ENCODE results near the gene NOTUM.
"Not testable (repeated sequence)": the region's sequence is repeated elsewhere in the genome, so short reads cannot be mapped to it uniquely, and the experiment has no call there.

NOTUM gene

GRCh38 chr17:81957691-81958432 is 3.1 kb downstream of the NOTUM start:
- no peak for DNase-seq (ENCODE audit: low read depth)

DNA sequence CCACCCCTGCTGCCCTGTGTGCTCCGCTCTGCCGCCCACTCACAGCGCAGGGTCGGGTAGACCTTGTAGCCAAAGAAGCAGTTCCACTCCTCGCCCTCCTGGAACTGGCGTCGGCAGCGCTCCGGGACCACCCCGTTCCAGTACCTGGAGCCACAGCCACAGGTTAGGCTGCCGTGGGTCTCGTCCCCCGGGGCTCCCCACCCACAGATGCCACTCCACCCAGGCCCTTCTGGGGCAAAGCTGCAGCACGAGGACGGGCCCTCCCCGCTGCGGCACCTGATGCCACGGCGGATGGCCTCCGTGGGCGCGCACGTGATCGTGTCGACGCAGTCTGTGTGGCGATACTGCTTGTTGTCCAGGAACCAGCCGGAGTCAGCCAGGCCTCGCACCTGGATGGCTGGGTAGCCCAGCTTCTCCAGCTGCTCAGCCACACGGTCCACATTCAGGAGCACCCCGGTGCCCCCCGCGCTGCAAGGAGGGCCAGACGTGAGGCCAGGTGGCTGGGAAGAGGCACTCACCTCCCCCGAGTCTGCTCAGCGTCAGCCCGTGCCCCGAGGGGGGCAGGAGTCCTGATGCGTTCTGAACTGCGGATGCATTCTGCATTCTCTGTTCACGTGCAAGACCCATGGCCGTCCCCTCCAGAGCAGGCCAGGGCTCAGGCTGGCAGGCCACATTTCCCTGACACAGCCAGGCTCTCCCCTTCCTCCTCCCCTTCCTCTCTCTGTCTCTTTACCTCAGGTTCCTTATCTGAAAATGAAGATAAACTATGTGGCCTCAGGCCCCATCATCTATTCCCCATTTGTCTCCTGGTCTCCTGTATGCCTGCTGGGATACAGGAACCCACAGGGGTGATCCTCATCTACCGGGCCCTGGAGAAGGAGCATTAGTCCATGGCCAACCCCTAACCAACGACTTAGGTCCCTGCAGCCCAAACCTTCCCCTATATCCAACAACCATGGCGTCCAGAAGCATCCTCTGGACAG is 4.1 kb downstream of the NOTUM start:
- DNase-seq (ENCODE audit: low read depth), result no peak

DNA sequence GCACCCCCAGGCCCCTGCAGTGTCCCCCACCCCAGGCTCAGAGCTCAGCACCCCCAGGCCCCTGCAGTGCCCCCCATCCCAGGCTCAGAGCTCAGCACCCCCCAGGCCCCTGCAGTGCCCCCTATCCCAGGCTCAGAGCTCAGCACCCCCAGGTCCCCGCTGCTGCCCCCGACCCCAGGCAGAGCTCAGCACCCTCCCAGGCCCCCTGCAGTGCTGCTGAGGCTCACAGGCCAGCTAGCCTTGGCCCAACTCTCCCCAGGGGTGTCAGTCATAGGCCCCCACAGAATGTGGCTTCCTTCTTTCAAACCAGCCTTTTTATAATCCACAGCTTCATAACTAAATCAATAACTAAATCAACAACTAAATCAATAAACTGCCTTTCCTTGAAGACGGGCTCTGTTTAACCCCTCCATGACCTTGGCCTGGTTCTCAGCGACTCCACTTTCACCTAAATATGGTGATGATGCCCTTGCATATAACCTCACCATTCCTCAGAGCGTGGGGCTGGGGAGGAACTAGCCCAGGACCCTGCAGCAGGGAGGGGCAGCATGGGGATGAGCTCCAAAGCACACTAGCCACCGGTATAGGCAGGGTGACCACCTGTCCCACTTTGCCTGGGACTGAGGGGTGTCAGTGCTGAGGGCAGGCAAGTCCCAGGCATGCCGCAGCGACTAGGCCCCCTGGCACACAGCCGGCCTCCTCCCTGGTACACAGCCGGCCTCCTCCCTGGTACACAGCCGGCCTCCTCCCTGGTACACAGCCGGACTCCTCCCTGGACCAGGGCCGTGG is 5.0 kb downstream of the NOTUM start:
- DNase-seq (ENCODE audit: low read depth), result no peak

GRCh38 chr17:81955058-81955681 is 5.8 kb downstream of the NOTUM start:
- DNase-seq (ENCODE audit: low read depth), result no peak

DNA sequence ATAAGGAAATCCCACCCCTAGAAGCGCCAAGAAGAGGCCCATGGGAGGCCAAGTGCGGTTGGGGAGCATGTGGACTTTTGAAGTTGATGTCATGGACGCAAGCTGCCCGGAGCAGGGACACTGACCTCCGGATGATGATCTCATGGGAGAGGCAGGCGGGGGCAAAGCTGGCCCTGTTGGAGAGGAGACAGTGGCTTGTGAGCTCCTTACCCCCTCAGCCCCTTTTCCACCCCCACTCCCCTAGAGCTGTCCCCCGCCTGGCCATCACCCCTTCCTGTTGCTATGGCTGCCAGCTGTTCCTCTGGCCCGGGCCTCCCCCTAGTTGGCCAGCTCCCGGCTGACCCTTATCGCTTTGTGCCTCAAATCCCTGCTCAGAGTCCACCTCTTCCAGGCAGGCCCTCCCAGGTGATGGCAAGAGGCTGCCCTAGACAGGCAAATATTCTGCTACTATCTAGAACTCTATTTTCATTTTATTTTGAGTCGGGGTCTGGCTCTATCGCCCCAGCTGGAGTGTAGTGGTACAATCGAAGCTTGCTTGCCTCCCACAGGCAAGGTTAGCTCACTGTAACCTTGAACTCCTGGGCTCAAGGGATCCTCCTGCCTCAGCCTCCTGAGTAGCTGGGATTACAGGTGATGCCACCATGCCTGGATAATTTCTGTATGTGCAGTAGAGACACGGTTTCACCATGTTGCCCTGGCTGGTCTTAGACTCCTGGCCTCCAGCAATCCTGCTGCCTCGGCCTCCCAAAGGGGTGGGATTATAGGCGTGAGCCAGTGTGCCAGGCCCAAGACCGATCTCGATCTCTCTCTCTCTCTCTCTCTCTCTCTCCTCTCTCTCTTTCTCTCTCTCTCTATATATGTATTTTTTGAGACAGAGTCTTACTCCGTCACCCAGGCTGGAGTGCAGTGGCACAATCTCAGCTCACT is 6.6 kb downstream of the NOTUM start:
- DNase-seq (ENCODE audit: low read depth), result no peak

DNA sequence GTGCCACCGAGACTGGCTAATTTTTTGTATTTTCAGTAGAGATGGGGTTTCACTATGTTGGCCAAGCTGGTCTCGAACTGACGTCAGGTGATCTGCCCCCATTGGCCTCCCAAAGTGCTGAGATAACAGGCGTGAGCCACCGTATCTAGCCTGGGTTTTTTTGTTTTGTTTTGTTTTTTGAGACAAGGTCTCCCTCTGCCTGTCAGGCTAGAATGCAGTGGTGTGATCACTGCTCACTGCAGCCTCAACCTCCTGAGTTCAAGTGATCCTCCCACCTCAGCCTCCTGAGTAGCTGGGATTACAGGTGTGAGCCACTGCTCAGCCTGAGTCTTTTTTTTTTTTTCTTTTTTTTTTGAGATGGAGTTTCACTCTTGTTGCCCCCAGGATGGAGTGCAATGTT is 7.5 kb downstream of the NOTUM start:
- DNase-seq (ENCODE audit: low read depth), result not testable (repeated sequence)

DNA sequence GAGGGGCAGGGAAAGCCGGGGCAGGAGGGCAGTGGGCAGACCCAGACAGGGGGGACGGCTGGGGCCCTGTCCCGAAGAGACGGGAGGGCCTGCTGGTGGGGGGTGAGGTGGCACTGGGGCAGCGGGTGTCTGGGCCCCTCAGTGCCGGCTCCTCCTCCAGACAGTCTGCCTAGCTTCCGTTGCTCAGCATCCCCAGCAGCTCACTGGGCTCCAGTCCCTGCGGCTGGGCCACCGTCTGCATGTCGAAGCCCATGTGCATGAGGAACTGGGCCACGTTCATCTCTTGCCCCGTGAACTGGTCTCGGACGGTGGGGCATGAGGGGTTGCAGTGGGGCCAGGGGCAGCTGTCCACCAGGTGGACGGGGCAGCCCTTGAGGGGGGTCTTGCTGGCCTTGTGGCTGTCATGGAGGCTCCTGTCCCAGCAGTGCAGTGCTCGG is 8.2 kb downstream of the NOTUM start:
- DNase-seq (ENCODE audit: low read depth), result no peak

- no peak for DNase-seq (ENCODE audit: low read depth)
Measured at GRCh38 chr17:81951785-81952684, 9.0 kb downstream of the NOTUM start.

DNA sequence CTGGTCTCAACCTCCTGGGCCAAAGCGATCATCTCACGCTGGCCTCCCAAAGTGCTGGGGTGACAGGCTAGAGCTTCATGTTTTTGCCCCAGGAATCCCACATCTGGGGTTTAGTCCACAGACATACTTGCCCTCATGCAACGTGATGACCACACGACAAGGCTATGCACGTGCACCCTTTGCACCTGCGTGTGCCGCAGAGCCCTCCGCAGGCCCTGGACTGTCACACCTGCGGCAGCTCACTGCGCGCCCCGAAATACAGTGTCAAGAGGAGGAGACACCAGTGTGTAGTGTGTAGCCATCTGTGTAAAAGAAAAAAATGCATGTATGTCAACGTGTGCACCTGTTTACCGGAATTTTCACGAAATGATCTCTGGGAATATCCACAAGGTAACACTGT is 10.5 kb downstream of the NOTUM start:
- no peak for DNase-seq (ENCODE audit: low read depth)

- DNase-seq (ENCODE audit: low read depth), result no peak
Measured at GRCh38 chr17:81948635-81949378, 12.2 kb downstream of the NOTUM start.

GRCh38 chr17:81947189-81947588 is 13.8 kb downstream of the NOTUM start, which contains the start of gene MYADML2:
Gene MYADML2, minus strand, starts transcription at chr17:81947233. Its CDS starts 5,492 bp downstream, at chr17:81941741.
- DNase-seq (ENCODE audit: low read depth), result no peak

- no peak for DNase-seq (ENCODE audit: low read depth)
Measured at GRCh38 chr17:81944858-81945257, 16.1 kb downstream of the NOTUM start.

DNA sequence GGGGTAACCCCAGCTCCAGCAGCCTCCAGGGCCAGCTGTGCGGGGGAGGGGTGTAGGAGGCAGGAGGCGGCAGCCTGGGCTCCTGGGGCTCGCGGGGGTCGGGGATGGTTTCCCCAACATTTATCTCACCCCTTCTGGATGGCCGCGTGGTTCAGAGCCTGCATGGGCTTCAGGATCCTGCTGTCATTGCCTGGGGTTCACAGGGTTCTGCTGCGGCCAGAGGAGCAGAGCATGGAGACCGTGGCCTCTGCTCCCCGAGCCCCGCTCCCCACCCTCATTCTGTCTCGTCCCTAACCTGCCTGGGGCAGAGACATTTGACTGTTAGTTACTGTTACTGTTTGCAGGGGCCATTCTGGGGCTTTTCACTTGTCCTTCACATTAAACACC is 18.8 kb downstream of the NOTUM start:
- no peak for DNase-seq (ENCODE audit: low read depth)

DNA sequence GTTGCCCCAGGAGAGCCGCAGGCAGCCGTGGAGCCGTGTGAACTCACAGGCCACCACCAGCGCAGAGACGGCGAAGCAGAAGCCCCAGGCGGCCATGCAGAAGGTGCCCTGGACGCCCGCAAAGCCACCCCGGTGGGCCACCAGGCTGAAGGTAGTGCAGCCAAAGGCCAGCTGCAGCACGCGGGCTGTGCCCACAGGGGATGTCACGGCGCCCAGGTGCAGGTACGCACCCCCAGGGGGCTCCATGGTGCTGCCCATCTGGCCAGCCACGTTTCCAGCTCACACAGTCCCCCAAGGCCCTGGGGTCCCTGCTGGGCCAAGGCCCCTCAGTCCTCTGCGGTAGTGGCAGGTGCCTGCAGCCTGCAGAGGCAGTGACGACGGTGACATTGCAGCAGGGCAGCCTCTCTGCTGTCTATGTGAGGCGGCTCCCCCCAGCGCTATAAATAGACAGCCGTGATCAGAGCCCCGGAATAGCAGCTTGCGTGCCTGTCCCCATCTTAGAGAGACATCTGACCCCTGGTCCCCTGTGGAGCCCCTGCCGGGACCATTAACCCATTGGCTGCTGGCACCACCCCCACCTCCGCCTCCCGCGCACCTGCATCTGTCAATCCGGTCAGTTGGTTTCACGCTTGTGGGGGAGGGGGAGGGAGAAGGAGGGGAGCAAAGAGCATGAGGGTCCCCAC is 19.4 kb downstream of the NOTUM start:
- no peak for DNase-seq (ENCODE audit: low read depth)

DNA sequence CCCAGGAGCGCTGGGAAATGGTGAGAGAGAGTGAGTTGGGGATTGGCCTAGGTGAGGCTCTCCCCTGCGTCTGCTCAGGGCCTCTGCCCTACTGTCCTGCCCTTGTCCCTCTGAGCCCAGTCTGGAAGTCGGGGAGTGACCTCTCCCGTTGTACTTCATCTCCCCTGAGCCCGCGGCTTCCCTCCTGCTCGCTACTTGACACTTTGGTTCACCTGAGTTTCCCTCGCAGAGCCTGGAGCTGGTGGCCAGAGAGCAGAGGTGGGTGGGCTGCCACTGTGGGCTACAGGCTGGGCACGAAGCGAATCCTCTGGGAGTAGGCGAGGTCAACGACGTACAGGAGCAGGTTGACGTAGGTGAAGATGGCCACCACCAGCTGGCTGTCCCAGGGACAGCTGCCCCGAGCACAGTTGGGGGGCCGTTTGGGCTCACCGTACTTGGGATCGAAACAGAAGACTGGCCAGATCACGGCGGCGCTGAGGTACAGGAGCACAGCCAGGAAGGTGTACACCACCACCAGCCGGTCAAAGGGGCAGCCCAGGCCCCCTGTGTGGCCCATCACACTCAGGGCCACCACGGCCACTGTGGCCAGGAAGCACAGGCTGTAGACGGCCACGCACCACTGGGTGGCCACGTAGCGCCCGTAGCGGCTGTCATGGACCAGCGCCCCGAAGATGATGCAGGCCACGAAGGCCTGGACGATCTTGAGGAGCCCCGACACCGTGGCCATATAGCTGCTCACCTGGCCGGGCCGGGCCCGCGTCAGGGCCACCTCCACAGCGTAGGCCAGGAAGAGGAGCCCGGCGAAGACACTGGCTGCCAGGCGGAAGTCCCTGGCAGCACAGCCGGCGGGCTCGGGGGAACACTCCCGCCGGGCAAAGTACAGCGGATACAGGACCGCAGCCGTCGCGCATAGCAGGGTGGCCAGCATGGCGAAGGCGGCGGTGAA is 20.2 kb downstream of the NOTUM start:
- no peak for DNase-seq (ENCODE audit: low read depth)

DNA sequence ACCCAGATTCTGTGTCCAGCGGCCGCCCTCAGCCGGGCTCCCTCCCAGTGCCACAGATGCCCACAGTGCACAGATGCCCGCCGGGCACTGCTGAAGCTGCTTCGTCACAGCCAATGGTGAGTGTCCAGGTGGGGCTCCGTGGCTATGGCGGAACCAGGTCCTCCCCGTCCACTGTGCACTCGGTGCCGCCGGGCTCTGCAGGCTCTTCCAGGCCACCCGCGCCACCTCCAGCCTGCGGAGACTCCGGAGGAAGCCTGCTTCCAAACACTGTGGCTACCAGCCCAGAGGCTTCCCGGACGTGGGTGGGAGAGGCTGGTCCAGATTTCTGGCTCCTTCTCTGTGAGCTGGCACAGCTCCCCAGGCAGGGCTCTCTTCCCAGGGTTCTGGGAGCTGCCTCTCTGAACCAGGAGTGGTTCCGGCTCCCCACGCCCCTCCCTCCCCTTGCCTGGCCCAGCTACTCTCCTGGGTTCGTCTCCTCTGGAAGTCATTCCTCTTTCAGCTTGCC is 21.1 kb downstream of the NOTUM start:
- no peak for DNase-seq (ENCODE audit: low read depth)

- DNase-seq (ENCODE audit: low read depth), result no peak
Measured at GRCh38 chr17:81939218-81939617, 21.8 kb downstream of the NOTUM start.
